KBM-7 (cell line): Measurements from ENCODE around the gene STRN3.
"Not testable (repeated sequence)": the region's sequence is repeated elsewhere in the genome, so short reads cannot be mapped to it uniquely, and the experiment has no call there.

Experiments
- DNase-seq: peaks from one replicate; pipeline ENCODE4 v3.0.0-alpha.2; 2015
- in situ Hi-C: fragments of 300-500 bp; cut with MboI; formaldehyde crosslinking; loops from 2 replicates; pipeline ENCODE4 v1.14.3; 2020; ENCODE audit warnings: low sequenced_read_pairs, low pct_unique_long_range_greater_than_20kb, mixed read lengths

The STRN3 gene

GRCh38 chr14:30943694-30944093 lies 82.5 kb downstream of the STRN3 start:
- in situ Hi-C loops, result no loop called here

GRCh38 chr14:30940886-30941285 lies 85.3 kb downstream of the STRN3 start:
- no peak for DNase-seq
- in situ Hi-C loops, result no loop called here

More at GRCh38 chr14:30943694-30944093, 82.5 kb downstream of the STRN3 start:
- DNase-seq, result no peak

DNA sequence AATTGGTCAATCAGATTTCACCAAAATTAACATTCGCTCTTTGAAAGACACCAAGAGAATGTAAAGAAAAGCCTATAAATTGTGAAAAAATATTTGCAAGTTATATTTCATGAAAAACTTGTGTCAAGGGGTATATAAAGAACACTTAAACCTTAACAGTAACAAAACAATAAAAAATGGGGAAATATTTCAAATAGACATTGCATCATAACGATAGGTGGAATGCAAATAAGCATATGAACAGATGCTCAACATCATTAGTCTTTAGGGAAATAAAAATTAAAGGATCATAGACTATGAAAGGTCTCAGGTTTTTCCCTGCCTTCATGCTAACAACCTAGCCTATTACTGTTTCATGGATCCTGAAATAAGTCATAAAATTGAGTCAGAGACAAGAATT lies 87.6 kb downstream of the STRN3 start:
- in situ Hi-C loops, result no loop called here
- no peak for DNase-seq

GRCh38 chr14:30935445-30935844 lies 90.7 kb downstream of the STRN3 start:
- DNase-seq, result no peak
- in situ Hi-C loops, result no loop called here

DNA sequence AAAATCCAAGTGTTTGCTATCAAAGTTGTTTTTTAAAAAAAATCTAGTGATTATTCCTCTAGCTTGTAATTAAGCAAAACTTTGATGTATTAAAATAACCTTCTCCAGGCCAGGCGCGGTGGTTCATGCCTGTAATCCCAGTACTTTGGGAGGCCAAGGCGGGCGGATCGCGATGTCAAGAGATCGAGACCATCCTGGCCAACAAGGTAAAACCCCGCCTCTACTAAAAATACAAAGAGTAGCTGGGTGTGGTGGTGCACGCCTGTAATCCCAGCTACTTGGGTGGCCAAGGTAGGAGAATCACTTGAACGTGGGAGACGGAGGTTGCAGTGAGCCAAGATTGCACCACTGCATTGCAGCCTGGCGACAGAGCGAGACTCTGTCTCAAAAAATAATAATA lies 92.2 kb downstream of the STRN3 start:
- in situ Hi-C loops, DNase-seq: not testable (repeated sequence)

GRCh38 chr14:30928462-30928861 lies 97.7 kb downstream of the STRN3 start:
- in situ Hi-C loops, result no loop called here
- DNase-seq, result peak; percentile 16

- DNase-seq, result no peak
- in situ Hi-C loops, result no loop called here
Measured at GRCh38 chr14:30925254-30925653, 100.9 kb downstream of the STRN3 start.

DNA sequence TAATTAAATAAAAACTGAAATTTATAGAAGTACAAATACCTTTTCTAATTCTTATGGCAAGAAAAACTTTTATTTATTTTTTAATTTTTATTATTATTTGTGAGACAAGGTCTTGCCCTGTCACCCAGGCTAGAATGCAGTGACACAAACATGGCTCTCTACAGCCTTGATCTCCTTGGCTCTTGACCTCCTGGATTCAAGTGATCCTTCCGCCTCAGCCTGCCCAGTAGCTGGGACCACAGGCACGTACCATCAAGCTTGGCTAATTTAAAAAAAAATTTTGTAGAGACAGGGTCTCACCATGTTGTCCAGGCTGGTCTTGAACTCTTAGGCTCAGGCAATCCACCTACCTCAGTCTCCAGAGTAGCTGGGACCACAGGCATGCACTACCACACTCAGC lies 104.4 kb downstream of the STRN3 start:
- in situ Hi-C loops, result no loop called here
- no peak for DNase-seq

GRCh38 chr14:30921305-30921704 lies 104.9 kb downstream of the STRN3 start:
- peak; percentile 10 for DNase-seq
- in situ Hi-C loops, result no loop called here

DNA sequence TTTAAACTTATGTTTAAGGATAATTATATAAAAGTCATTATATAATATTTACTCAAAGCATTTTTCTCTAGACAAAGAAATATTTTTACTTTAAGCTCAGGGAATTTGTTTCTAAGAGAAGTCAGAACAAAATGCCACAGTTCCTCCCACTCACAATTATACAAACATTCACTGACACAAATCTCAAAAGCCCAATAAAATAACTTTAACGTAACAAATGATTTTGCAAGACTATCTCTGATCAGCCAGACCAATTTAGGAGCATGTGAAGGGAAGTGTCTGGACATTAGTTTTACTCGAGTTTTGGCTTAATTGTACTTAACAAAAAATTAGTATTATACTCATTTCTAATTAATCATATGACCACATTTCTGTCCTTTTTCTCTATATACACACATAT lies 110.6 kb downstream of the STRN3 start:
- no peak for DNase-seq
- in situ Hi-C loops, result no loop called here

GRCh38 chr14:30914812-30915211 lies 111.4 kb downstream of the STRN3 start:
- in situ Hi-C loops, result no loop called here
- DNase-seq, result no peak

DNA sequence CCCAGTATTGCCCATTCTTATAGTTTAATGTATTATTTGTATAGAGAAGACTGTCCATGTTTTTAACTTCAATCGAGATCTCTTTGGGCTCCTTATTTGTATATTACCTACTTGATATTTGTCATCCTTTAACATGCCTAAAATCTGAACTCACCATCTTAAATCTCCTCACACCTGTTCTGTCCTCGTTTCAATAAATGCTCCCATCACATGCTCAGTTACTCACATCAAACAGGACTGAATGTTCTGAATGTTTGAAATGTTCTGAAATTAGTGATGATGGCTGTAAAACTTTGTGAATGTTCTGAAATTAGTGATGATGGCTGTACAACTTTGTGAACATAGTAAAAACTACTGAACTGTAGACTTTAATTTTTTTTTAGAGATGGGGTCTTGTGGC lies 117.4 kb downstream of the STRN3 start:
- in situ Hi-C loops, result no loop called here
- no peak for DNase-seq

- in situ Hi-C loops, result no loop called here
- DNase-seq, result no peak
Measured at GRCh38 chr14:30907659-30908057, 118.5 kb downstream of the STRN3 start.

- DNase-seq, result peak; percentile 51
- in situ Hi-C loops, result no loop called here
Measured at GRCh38 chr14:30906752-30907658, 119.2 kb downstream of the STRN3 start.

DNA sequence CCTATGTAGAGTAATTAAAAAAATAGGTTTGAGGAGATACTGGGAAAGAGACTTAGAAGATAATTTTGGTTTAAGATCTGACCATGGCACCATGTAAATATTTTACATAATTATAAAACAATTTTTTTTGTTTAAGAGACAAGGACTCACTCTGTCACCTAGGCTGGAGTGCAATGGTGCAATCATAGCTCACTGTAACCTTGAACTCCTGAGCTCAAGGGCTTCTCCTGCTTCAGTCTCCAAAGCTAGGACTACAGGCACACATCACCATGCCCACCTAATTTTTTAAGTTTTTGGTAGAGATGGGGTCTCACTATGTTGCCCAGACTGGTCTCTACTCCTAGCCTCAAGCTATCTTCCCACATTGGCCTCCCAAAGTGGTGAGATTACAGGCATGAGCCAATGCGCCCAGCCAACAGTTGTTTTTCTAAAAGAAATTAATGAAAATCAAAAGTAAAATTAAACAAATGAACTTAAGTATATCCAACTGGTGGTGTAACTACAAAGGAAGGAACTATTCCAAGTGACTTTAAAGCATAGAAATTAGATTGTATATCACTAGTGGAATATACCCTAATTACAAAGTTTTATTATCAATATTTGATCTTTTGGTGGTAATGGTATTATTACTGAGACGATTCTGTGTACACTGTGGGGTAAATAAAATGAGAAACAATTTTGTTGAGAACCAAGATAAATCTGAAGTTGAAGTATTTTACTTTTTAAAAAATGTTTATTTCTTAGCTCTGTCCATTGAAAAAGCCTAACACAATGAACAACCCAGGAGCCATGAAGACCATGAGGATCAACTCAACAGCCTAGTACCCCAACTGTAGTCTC lies 122.7 kb downstream of the STRN3 start:
- DNase-seq, result no peak
- in situ Hi-C loops, result no loop called here

DNA sequence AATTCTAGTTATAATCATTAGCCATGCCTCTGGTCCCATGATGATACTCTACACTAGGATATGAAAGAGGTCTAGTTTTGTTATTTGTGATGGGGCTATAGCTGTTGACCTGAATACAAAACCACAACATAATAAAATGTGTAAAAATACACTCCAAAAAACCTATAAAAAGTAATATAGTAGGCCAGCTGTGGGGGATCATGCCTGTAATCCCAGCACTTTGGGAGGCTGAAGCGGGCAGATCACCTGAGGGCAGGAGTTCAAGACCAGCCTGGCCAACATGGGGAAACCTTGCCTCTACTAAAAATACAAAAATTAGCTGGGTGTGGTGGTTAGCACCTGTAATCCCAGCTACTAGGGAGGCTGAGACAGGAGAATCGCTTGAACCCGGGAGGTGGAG lies 129.1 kb downstream of the STRN3 start:
- in situ Hi-C loops, result loop anchor here (25.0 kb wide), 1 partner anchor 235 kb away; no protein-coding TSS in a partner anchor
- not testable (repeated sequence) for DNase-seq

- no peak for DNase-seq
- in situ Hi-C loops, result loop anchor here (25.0 kb wide), 1 partner anchor 234 kb away; no protein-coding TSS in a partner anchor
Measured at GRCh38 chr14:30896435-30896834, 129.7 kb downstream of the STRN3 start.

DNA sequence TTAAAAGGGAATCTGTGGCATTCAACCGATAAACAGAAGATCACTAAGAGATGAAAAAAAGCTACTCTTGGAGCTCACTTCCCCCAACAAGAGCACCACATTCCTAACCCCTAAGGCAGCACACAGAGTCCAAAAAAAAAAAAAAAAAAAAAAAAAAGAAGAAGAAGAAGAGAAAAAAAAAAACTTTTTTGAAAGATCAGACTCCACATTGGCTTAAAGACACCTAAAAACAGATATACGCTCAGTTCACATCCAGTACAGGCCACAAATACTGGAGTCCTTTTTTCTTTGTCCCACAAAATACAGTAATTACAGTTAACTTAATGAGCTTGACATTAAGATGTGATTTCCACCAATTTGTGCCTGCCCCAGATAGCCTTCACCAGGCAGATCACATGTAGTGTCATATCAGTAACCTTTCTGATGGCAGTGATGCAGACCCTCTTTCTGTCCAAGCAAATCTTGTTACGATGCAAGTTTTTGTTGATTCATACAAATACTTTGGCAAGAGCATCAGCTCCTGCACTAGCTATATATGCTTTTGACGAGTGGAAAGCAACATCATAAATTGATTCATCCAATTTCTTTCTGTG lies 131.2 kb downstream of the STRN3 start:
- in situ Hi-C loops, result loop anchor here (25.0 kb wide), 1 partner anchor 233 kb away; no protein-coding TSS in a partner anchor
- DNase-seq, result no peak

GRCh38 chr14:30893819-30894218 lies 132.4 kb downstream of the STRN3 start:
- in situ Hi-C loops, result loop anchor here (25.0 kb wide), 1 partner anchor 232 kb away; no protein-coding TSS in a partner anchor
- DNase-seq, result no peak
